OCI-LY3 (cell line): ENCODE results near the gene CD6.
A peak's percentile ranks its signal among the peaks of the same experiment; 100 is the strongest.

Source experiments
- H2AFZ ChIP-seq: fragments of 200-600, 300-600 bp; shearing (Covaris generic); 2 replicates; pipeline ENCODE4 v1.6.0; 2014; ENCODE audit warnings: antibody characterized with exemption, low read depth, low read length
- H3K27ac ChIP-seq: fragments of 200-600, 300-600 bp; sonication (generic); 2 replicates; pipeline ENCODE4 v1.5.1; 2014; ENCODE audit warnings: mild to moderate bottlenecking, low read length, moderate library complexity, mixed read lengths
- H3K27me3 ChIP-seq: fragments of 200-600, 300-600 bp; sonication (generic); 2 replicates; pipeline ENCODE4 v1.6.1; 2014; ENCODE audit warnings: low read depth, low read length, mixed read lengths
- H3K36me3 ChIP-seq: fragments of 200-600, 300-600 bp; sonication (generic); replicated peaks from 2 replicates; pipeline ENCODE3; 2014; ENCODE audit warnings: low read depth, low read length, mixed read lengths
- H3K4me1 ChIP-seq: fragments of 300-600, 200-600 bp; sonication (generic); 2 replicates; pipeline ENCODE4 v1.6.1; 2014; ENCODE audit warnings: low read length, mixed read lengths
- H3K4me2 ChIP-seq: fragments of 200-600, 300-600 bp; sonication (generic); 2 replicates; pipeline ENCODE4 v1.6.1; 2014; ENCODE audit warnings: low read length, mixed read lengths
- H3K4me3 ChIP-seq: fragments of 300-600, 200-600 bp; sonication (generic); 2 replicates; pipeline ENCODE4 v1.5.1; 2014; ENCODE audit warnings: antibody characterized with exemption, mild to moderate bottlenecking, low read length, moderate library complexity
- H3K79me2 ChIP-seq: fragments of 300-600, 200-600 bp; shearing (Covaris generic); 2 replicates; pipeline ENCODE4 v1.6.1; 2014; ENCODE audit warnings: mild to moderate bottlenecking, low read length, mixed read lengths
- H3K9ac ChIP-seq: fragments of 300-600, 200-600 bp; shearing (Covaris generic); 2 replicates; pipeline ENCODE4 v1.6.0; 2014; ENCODE audit warnings: mild to moderate bottlenecking, low read length, moderate library complexity
- H3K9me3 ChIP-seq: fragments of 200-600, 300-600 bp; shearing (Covaris generic); 2 replicates; pipeline ENCODE4 v1.6.1; 2014; ENCODE audit warnings: low read length, mixed read lengths; ENCODE audit not compliant: insufficient read depth
- H4K20me1 ChIP-seq: fragments of 200-600, 300-600 bp; sonication (generic); 2 replicates; pipeline ENCODE4 v1.6.1; 2016; ENCODE audit warnings: low read length, mixed read lengths; ENCODE audit not compliant: insufficient read depth
- EZH2phosphoT487 ChIP-seq: fragments of 200-600 bp; shearing (Covaris generic); IDR thresholded peaks from 2 replicates; pipeline ENCODE4 v1.6.1; 2018; ENCODE audit warnings: antibody characterized with exemption, mixed run types, low read depth
- TF ChIP-seq, protein P1 (sequence below): fragments of 200-600, 300-600 bp; sonication (generic); IDR thresholded peaks from 2 replicates; pipeline ENCODE4 v1.5.1; 2014; ENCODE audit warnings: antibody characterized with exemption, low read length, low read depth

Gene CD6

DNA sequence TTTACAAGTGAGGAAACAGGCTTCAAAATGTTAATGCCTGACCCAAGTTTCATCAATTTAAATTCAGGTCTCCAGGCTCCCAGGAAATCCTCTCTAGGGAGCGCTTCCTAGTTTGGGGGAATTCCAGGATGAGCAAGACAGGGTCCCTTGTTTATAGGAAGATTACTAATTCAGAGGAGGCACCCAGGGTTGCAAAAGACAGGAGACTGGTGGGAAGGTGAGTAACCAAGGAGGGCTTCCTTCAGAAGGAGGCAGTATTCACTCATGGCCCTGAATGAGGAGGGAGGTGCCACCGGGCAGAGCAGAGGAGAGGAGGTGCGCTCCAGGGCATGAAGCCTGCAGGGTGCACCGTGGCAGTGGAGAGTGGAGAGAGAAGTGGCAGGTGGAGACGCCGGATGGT, 45.6 kb upstream of the CD6 start:
- Histone ChIP-seq H3K4me3 (peak overlapping the region; percentile 81), H3K9me3 (no peaks in the 10 kb centered on the region), H3K27me3 (no peaks in the 10 kb centered on the region), H2AFZ (no peak overlapping the region), H3K79me2 (no peaks in the 10 kb centered on the region), H4K20me1 (no peaks in the 10 kb centered on the region), H3K27ac (no peak overlapping the region), H3K36me3 (peaks cover 25% of the 10 kb centered on the region), H3K4me2 (peak overlapping the region; percentile 95), H3K4me1 (peaks cover 29% of the 10 kb centered on the region), H3K9ac (0 out of 2 replicates have a peak overlapping the region, but pooled peaks have one; percentile 68)
- no peak for TF ChIP-seq EZH2phosphoT487
- TF ChIP-seq, protein P1, sequence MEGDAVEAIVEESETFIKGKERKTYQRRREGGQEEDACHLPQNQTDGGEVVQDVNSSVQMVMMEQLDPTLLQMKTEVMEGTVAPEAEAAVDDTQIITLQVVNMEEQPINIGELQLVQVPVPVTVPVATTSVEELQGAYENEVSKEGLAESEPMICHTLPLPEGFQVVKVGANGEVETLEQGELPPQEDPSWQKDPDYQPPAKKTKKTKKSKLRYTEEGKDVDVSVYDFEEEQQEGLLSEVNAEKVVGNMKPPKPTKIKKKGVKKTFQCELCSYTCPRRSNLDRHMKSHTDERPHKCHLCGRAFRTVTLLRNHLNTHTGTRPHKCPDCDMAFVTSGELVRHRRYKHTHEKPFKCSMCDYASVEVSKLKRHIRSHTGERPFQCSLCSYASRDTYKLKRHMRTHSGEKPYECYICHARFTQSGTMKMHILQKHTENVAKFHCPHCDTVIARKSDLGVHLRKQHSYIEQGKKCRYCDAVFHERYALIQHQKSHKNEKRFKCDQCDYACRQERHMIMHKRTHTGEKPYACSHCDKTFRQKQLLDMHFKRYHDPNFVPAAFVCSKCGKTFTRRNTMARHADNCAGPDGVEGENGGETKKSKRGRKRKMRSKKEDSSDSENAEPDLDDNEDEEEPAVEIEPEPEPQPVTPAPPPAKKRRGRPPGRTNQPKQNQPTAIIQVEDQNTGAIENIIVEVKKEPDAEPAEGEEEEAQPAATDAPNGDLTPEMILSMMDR, result peak; percentile 23; the same call in 1 of the 2 replicates

DNA sequence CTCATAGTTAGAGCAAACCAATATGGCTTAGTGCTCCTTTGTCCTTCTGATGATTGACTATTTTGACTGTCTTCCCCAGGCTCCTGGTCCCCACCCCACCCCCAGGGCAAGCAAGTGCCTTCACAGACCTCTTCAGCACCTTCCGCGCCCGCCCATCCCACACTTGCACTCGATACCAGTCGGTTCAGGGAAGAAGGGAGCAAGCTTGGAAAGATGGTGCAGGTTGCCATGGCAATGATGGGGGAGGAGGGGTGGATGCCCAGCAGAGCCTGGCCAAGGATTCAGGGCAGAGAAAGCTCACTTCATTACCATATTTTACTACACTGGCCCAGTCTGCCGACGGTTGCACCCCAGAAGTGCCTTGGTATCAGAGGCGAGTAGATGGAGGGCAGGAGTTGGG, 45.0 kb upstream of the CD6 start:
- H3K9me3 ChIP-seq, result no peaks in the 10 kb centered on the region
- H3K27ac ChIP-seq, result no peak overlapping the region
- H3K4me3 ChIP-seq, result no peak overlapping the region
- H3K9ac ChIP-seq, result no peak overlapping the region
- no peaks in the 10 kb centered on the region for H4K20me1 ChIP-seq
- no peaks in the 10 kb centered on the region for H3K79me2 ChIP-seq
- no peak overlapping the region for H3K4me2 ChIP-seq
- TF ChIP-seq, protein P1, result no peak
- no peak for TF ChIP-seq EZH2phosphoT487
- H2AFZ ChIP-seq, result no peak overlapping the region
- H3K36me3 ChIP-seq, result peaks cover 25% of the 10 kb centered on the region
- H3K27me3 ChIP-seq, result no peaks in the 10 kb centered on the region
- peaks cover 35% of the 10 kb centered on the region for H3K4me1 ChIP-seq

DNA sequence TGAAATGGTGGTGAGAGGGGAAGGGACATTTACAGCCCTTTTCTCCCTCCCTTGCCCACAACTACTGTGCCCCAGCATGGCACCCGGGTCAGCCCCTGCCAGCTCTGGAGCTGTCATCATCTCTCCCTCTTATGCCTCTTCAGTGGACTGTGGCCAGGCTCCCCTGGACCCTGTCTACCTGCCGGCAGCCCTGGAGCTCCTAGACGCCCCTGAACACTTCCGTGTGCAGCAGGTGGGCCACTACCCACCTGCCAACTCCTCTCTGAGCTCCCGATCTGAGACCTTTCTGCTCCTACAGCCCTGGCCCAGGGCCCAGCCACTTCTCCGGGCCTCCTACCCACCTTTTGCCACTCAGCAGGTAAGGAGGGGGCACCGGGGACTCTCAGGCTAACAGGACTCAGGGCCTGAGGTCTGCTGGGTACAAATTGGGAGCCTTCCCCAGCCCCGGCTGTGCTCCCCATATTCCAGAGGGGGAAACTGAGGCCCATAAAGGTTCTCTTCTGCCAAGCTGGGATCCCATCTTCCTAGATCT, 44.4 kb upstream of the CD6 start:
- Histone ChIP-seq H3K27ac (no peak overlapping the region), H3K4me2 (no peak overlapping the region), H3K4me3 (no peak overlapping the region), H3K4me1 (peaks cover 41% of the 10 kb centered on the region), H3K9ac (no peak overlapping the region), H3K9me3 (no peaks in the 10 kb centered on the region), H3K36me3 (peaks cover 24% of the 10 kb centered on the region), H2AFZ (no peak overlapping the region), H3K79me2 (no peaks in the 10 kb centered on the region), H3K27me3 (no peaks in the 10 kb centered on the region), H4K20me1 (no peaks in the 10 kb centered on the region)
- TF ChIP-seq EZH2phosphoT487, result no peak
- TF ChIP-seq, protein P1, result no peak

DNA sequence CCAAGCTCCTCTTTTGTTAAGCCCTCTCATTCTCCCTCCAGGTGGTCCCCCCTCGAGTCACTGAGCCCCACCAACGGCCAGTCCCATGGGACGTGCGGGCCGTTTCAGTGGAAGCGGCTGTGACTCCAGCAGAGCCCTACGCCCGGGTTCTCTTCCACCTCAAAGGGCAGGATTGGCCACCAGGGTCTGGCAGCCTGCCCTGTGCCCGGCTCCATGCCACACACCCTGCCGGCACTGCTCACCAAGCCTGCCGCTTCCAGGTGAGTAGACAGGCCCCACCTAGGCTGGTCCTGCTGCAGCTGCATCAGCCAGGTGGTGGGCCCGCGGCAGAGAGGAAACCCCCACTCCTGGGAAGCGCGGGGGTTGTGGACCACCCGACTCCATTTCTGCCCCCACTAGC, 43.9 kb upstream of the CD6 start:
- Histone ChIP-seq H3K27me3 (no peaks in the 10 kb centered on the region), H4K20me1 (no peaks in the 10 kb centered on the region), H2AFZ (no peak overlapping the region), H3K36me3 (peaks cover 20% of the 10 kb centered on the region), H3K9ac (no peak overlapping the region), H3K9me3 (no peaks in the 10 kb centered on the region), H3K4me2 (no peak overlapping the region), H3K4me1 (peaks cover 46% of the 10 kb centered on the region), H3K4me3 (no peak overlapping the region), H3K79me2 (no peaks in the 10 kb centered on the region), H3K27ac (no peak overlapping the region)
- TF ChIP-seq, protein P1, result no peak
- TF ChIP-seq EZH2phosphoT487, result no peak
